GM19463 (cell line): ENCODE data around the gene DMRTA2.
"Not testable (repeated sequence)": the region's sequence is repeated elsewhere in the genome, so short reads cannot be mapped to it uniquely, and the experiment has no call there.

ENCODE experiments used
- ATAC-seq: cut with Tn5 transposase; IDR thresholded peaks from one replicate; pipeline ENCODE4 v1.9.1; 2021; ENCODE audit warnings: mild to moderate bottlenecking, moderate library complexity; ENCODE audit not compliant: unreplicated experiment

The DMRTA2 gene

DNA sequence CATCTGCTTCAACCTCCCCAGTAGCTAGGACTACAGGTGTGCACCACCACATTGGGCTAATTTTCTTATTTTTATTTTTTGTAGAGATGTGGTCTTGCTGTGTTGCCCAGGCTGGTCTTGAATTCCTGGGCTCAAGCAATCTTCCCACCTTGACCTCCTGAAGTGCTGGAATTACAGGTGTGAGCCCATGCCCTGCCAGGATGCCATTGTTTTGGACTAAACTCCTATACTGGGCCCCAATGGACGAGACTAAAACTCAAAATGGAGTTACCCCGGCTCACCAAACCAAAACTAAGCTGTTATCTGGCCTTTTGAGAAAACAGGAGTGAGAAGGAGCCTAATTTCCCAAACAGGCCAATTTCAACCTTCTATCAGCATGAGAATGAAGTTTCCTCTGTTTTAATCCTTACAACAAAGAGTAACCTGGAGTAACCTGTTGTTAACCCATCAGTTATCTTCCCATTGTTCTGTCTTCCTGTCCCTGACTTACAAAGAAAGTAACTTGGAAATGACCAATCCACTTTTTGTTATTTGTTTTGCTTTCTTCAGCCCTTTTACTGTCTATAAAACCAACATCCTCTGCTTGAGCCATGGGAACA lies 29.6 kb downstream of the DMRTA2 start:
- ATAC-seq: no peak

DNA sequence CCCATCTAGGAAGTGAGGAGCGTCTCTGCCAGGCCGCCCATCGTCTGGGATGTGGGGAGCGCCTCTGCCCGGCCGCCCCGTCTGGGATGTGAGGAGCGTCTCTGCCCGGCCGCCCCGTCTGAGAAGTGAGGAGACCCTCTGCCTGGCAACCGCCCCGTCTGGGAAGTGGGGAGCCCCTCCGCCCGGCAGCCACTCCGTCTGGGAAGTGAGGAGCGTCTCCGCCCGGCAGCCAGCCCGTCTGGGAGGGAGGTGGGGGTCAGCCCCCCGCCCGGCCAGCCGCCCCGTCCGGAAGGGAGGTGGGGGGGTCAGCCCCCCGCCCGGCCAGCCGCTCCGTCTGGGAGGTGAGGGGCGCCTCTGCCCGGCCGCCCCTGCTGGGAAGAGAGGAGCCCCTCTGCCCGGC lies 41.7 kb downstream of the DMRTA2 start:
- not testable (repeated sequence) for ATAC-seq

DNA sequence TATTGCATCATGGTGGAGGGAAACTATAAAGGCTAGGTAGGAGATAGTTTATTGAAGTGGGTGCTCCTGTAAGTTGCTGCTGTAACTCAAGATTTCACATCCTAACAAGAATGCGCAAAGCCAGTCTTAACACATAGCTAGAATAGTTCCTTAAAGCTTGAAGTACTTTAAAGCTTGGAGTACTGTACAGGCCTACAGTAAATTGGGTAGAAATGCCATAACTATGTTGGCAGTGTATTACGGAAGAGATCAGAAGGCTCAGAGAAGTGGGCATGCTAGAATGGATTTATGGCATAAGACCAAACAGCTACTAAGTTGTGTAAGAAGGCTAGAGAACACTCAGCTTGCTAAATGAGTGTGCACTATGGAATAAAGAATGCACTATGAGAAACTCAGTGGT lies 44.5 kb downstream of the DMRTA2 start:
- no peak for ATAC-seq

DNA sequence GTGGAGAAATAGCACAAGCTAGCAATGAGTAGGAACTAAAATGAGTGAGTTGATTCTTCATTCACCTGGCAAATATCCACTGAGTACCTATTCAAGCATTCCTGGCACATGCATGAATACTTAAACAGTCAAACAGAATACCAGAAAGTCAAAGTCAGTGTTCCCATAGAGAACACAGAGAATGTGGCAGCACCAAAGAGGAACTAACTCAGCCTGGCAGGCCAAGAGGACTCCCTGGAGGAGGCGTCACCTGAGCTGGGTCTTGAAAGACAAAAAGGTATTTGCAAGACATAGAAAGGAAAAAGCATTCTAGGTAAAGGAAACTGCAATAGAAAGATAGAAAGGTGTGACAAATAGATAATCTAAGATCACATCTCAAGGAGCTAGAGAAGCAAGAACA lies 49.7 kb downstream of the DMRTA2 start:
- ATAC-seq: no peak

DNA sequence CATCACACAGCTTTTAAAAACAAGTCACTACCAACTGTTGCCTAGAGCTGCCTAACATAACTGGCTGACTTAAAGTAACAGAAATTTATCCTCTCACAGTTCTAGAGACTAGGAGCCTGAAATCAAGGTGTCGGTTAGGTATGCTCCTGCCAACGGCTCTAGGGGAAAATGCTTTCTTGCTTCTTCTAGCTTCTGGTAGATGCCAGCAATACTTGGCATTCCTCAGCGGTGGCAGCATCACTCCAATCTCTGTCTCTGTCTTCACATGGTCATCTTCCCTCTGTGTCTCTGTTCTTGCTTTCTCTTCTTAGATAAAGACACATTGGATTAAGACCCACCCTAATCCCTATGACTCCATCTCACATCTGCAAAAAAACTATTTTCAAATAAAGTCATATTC lies 51.5 kb downstream of the DMRTA2 start:
- ATAC-seq: no peak

DNA sequence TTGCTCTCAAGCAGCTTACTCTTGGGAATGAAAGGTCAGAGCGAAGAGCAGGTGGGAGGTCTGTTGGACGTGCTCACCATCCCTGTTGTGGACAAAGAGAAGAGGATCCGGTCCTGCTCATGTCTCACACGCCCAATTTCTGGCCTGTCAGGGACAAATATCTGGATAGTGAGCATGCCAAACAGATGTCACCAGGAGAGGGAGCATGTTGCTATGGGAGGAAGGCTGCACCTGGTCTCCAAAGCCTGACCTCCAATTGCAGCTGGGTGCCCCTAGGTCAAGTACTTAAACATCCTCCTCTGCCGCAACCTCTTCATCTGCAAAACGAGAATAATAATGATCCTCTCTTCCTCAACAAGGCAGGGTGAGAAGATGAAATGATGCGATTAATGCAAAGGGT lies 53.4 kb downstream of the DMRTA2 start:
- ATAC-seq: no peak

DNA sequence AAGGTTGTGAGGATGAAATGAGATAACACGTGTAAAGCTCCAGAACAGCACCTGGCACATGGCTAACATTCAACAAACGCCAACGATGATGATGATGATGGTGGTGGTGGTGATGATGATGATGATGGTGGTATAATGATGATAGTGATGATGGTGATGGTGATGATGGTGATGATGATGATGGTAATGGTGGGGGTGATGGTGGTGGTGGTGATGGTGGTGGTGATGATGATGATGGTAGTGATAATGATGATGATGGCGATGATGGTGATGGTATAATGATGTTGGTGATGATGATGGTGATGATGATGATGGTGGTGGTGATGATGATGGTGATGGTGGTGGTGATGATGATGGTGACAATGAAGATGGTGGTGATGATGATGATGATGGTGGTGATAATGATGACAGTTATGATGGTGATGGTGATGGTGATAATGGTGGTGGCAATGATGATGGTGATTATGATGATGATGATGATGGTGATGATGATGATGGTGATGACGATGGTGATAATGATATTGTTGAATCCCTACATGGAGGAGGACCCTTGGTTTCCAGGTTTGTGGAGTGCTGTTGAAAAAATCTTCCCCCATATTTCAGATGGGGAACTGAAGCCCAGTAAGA lies 54.1 kb downstream of the DMRTA2 start:
- no peak for ATAC-seq

DNA sequence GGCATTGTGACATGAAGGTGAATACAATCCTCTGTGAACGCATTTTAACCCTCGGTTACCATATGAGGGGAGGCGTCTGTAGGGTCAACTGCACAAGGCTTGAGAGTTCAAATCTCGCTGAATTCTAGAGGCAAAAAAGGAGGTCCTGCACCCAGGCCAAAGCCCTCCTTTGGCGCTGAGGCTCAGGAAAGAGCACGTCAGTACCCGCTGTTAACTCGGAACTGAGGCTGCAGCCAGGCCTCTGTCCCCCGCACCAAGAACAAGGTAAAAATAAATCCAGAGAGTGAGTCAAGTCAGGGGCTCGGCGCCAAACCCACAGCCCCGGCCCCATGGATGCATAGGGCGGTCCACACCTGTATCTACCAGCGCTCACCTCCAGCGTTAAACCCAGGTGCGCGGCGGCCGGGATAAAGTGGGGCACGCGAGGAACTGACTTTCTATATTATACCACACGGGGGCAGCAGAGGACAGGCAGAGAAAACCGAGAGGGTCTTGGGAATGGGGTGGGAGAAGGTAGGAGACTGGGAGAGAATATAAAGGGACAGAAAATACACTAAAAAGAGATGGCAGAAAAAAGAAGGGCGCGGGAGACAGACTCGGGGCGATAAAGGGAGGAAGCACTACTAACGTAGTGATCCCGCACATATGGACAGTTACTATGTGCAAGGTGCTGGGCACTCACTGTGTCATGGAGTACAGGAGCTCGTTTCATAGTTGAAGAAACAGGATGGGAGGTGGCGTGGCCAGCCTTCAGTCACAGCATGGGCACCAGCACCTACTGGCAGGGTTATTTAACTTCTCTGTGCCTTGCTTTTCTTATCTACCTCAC lies 54.9 kb downstream of the DMRTA2 start:
- no peak for ATAC-seq
